ENCODE data around the gene DGCR8.

Gene DGCR8

DNA sequence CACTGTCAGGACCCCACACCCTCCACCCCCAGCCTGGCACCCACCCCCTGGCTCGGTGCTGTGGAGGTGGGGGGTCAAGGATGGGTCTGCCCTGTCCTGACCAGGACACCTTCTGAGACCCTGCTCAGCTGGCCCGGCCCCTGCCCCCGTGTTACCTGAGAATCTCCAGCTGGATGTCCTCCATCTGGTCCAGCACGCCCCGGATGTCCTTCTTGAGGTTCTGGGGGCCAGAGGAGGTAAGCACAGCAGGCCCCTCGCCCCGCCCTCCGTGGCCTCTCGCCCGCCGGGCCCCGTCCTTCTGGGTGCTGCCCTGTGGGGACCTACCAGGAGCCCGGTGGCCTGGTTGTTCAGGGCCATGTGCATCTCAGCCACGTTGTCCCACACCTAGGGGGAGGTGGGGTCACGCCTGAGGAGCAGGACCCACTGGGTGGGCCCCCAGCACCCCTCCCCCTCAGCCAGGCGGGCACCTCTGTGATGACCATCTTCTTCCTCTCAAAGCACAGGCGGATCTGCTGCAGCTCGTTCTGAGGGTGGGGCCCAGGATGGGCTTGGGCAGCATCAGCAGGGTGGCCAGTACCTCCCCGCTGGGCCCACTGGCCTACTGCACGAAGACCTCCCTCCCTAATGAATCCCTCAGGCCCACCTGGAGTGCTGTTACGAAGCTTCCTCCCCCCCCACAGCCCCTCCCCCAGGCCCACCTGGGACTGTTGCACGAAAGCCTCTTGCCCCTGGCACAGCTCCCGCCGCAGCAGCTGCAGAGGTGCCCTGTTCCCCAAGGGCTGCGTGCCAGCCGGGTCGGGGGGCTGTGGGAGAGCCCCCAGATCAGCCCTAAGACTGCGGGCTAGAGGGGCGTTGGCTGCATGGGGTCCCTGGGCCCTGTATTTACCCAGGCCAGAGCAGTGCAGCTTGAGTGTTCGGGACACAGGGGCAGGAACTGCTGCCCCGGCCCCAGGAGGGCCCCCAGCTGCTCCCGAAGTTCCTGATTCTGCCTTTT is 69.5 kb downstream of the DGCR8 start:
- H3K27me3 ChIP-seq (ENCODE audit: control insufficient read depth in 3 of 3, insufficient read depth in 3 of 3, low read depth in 1 of 3, low read length in 3 of 3) = no peaks in the 10 kb centered on the region
- no peak overlapping the region for H2BK5ac ChIP-seq (ENCODE audit: low read length)
- no peaks in the 10 kb centered on the region for H3K36me3 ChIP-seq (replicated peaks in 1 of 2; ENCODE audit: control insufficient read depth in 2 of 2, insufficient read depth in 2 of 2, low read length in 2 of 2)
- no peak overlapping the region for H3K4me2 ChIP-seq (ENCODE audit: insufficient read depth, low read length, poor library complexity, severe bottlenecking)
- H4K8ac ChIP-seq (ENCODE audit: low read depth, low read length) = no peak overlapping the region
- H3K14ac ChIP-seq (ENCODE audit: low read length) = peak overlapping the region; percentile 82
- H3K18ac ChIP-seq (ENCODE audit: low read length) = no peak overlapping the region
- H2AFZ ChIP-seq (ENCODE audit: low read length) = no peak overlapping the region
- H3K4me3 ChIP-seq (ENCODE audit: low read length in 2 of 2) = no peak overlapping the region
- no peak overlapping the region for H2AK5ac ChIP-seq (ENCODE audit: low read depth, low read length)
- peak overlapping the region; percentile 73 for H3K23ac ChIP-seq (ENCODE audit: low read depth, low read length, poor library complexity)
- H3K4ac ChIP-seq (ENCODE audit: low read length) = no peak overlapping the region
- peaks cover 8 to 11% of the 10 kb centered on the region in 2 donors for H3K4me1 ChIP-seq (ENCODE audit: control insufficient read depth in 2 of 2, insufficient read depth in 1 of 2, low read depth in 1 of 2, low read length in 2 of 2)
- no peak overlapping the region for H2BK15ac ChIP-seq (ENCODE audit: low read length)
- H3K27ac ChIP-seq (replicated peaks; ENCODE audit: low read length) = no peak overlapping the region
- no peak for DNase-seq (ENCODE audit: low spot score)
- no peaks in the 10 kb centered on the region for H3K79me1 ChIP-seq (ENCODE audit: low read depth, low read length)
- H2BK120ac ChIP-seq (ENCODE audit: low read depth, low read length) = no peak overlapping the region
- WGBS, 2 donors (ENCODE audit: extremely low coverage in 2 of 2, insufficient read length in 2 of 2, insufficient replicate concordance in 1 of 2) = no CpG with 5 or more reads among the region's 32 CpGs
- no peak overlapping the region for H2BK12ac ChIP-seq (ENCODE audit: low read length)
- no peak overlapping the region for H4K91ac ChIP-seq (ENCODE audit: low read depth, low read length, poor library complexity)
- no peaks in the 10 kb centered on the region for H3K9me3 ChIP-seq (replicated peaks in 1 of 2; ENCODE audit: control insufficient read depth in 2 of 2, insufficient read depth in 1 of 2, low read depth in 1 of 2, low read length in 2 of 2)
- H3K9ac ChIP-seq (ENCODE audit: low read depth, low read length, poor library complexity) = no peak overlapping the region

DNA sequence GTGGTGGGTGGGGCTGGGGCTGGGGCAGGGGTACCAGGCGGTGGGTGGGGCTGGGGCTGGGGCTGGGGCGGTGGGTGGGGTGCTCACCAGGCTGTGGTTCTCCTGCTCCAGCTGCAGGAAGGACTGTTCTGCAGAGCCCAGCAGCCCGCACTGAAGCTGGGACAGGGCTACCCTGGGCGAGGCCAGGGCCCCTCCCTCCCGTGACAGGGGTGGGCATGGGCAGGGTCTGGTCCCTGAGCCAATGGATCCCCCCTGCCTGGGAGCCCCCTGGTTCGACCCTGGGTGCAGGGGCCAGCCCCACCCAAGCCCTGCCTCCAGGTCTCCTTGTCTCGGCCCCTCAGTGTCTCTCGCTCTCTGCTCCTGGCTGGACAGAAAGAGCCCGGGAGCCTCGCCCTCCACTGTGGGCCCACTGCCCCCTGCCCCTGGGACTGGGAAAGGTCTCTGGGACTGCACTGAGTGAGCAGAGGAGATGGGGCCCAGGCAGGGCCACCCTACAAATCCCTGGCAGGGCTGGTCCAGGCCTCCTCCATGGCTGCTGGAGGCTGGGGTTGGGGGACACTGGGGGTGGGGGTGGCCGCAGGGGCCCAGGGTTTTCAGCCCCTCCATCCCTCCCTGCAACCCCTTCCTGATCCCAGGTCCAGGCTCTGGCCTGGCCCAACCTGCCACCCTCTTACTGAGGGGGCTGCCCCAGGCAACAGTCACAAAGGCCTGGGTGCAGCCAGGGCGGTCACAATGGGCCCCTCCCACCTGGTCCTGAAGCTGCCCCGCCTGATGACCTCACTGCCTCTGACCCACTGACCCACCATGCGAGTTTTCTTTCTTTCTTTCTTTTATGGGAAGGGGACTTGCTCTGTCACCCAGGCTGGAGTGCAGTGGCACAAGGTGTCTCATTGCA is 70.6 kb downstream of the DGCR8 start, which contains the start of gene CCDC188:
Gene CCDC188, minus strand, starts transcription at position 675 of the 895 bp plus-strand sequence. Its CDS starts 69 bp downstream, at position 606.
- Histone ChIP-seq H4K91ac (ENCODE audit: low read depth, low read length, poor library complexity) (no peak within 1 kb of the TSS), H3K79me1 (ENCODE audit: low read depth, low read length) (no peaks in the 10 kb centered on the region), H3K27ac (replicated peaks; ENCODE audit: low read length) (no peak within 1 kb of the TSS), H3K14ac (ENCODE audit: low read length) (no peak within 1 kb of the TSS), H2BK15ac (ENCODE audit: low read length) (no peak within 1 kb of the TSS), H3K4ac (ENCODE audit: low read length) (no peak within 1 kb of the TSS), H3K4me3 (ENCODE audit: low read length in 2 of 2) (no peak within 1 kb of the TSS), H3K9me3 (replicated peaks in 1 of 2; ENCODE audit: control insufficient read depth in 2 of 2, insufficient read depth in 1 of 2, low read depth in 1 of 2, low read length in 2 of 2) (no peaks in the 10 kb centered on the region), H2AK5ac (ENCODE audit: low read depth, low read length) (peak within 1 kb of the TSS; percentile 75), H3K18ac (ENCODE audit: low read length) (no peak within 1 kb of the TSS), H3K36me3 (replicated peaks in 1 of 2; ENCODE audit: control insufficient read depth in 2 of 2, insufficient read depth in 2 of 2, low read length in 2 of 2) (no peaks in the 10 kb centered on the region), H3K9ac (ENCODE audit: low read depth, low read length, poor library complexity) (no peak within 1 kb of the TSS), H2BK12ac (ENCODE audit: low read length) (no peak within 1 kb of the TSS), H4K8ac (ENCODE audit: low read depth, low read length) (no peak within 1 kb of the TSS), H2AFZ (ENCODE audit: low read length) (no peak within 1 kb of the TSS), H3K4me2 (ENCODE audit: insufficient read depth, low read length, poor library complexity, severe bottlenecking) (no peak within 1 kb of the TSS), H3K27me3 (ENCODE audit: control insufficient read depth in 3 of 3, insufficient read depth in 3 of 3, low read depth in 1 of 3, low read length in 3 of 3) (no peaks in the 10 kb centered on the region), H2BK5ac (ENCODE audit: low read length) (no peak within 1 kb of the TSS), H2BK120ac (ENCODE audit: low read depth, low read length) (no peak within 1 kb of the TSS), H3K4me1 (ENCODE audit: control insufficient read depth in 2 of 2, insufficient read depth in 1 of 2, low read depth in 1 of 2, low read length in 2 of 2) (peaks cover 11 to 19% of the 10 kb centered on the region in 2 donors), H3K23ac (ENCODE audit: low read depth, low read length, poor library complexity) (peak within 1 kb of the TSS; percentile 73)
- DNase-seq (ENCODE audit: low spot score) = no peak
- WGBS, 2 donors (ENCODE audit: extremely low coverage in 2 of 2, insufficient read length in 2 of 2, insufficient replicate concordance in 1 of 2) = no CpG with 5 or more reads among the region's 14 CpGs

DNA sequence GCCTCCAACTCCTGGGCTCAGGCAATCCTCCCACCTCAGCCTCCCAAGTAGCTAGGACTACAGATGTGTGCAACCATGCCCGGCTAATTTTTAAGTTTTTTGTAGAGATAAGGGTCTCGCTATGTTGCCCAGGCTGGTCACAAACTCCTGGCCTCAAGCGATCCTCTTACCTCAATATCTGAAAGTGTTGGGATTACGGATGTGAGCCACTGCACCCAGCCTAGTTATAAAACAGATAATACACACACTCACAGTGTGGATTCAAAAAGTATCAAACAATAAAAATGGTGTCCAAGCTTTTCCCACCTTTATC is 71.2 kb downstream of the DGCR8 start:
- peaks cover 11 to 25% of the 10 kb centered on the region in 2 donors for H3K4me1 ChIP-seq (ENCODE audit: control insufficient read depth in 2 of 2, insufficient read depth in 1 of 2, low read depth in 1 of 2, low read length in 2 of 2)

More for the DNA sequence above, 71.2 kb downstream of the DGCR8 start:
- Histone ChIP-seq H2BK15ac (ENCODE audit: low read length) (no peak overlapping the region), H3K79me1 (ENCODE audit: low read depth, low read length) (no peaks in the 10 kb centered on the region), H2BK5ac (ENCODE audit: low read length) (no peak overlapping the region), H2BK120ac (ENCODE audit: low read depth, low read length) (no peak overlapping the region), H3K36me3 (replicated peaks in 1 of 2; ENCODE audit: control insufficient read depth in 2 of 2, insufficient read depth in 2 of 2, low read length in 2 of 2) (no peaks in the 10 kb centered on the region), H3K14ac (ENCODE audit: low read length) (no peak overlapping the region), H3K23ac (ENCODE audit: low read depth, low read length, poor library complexity) (no peak overlapping the region), H4K8ac (ENCODE audit: low read depth, low read length) (no peak overlapping the region), H3K18ac (ENCODE audit: low read length) (no peak overlapping the region), H3K9me3 (replicated peaks in 1 of 2; ENCODE audit: control insufficient read depth in 2 of 2, insufficient read depth in 1 of 2, low read depth in 1 of 2, low read length in 2 of 2) (no peaks in the 10 kb centered on the region), H3K27ac (replicated peaks; ENCODE audit: low read length) (no peak overlapping the region), H3K4ac (ENCODE audit: low read length) (no peak overlapping the region), H3K4me2 (ENCODE audit: insufficient read depth, low read length, poor library complexity, severe bottlenecking) (no peak overlapping the region), H2AFZ (ENCODE audit: low read length) (no peak overlapping the region), H2BK12ac (ENCODE audit: low read length) (no peak overlapping the region), H3K9ac (ENCODE audit: low read depth, low read length, poor library complexity) (no peak overlapping the region), H3K27me3 (ENCODE audit: control insufficient read depth in 3 of 3, insufficient read depth in 3 of 3, low read depth in 1 of 3, low read length in 3 of 3) (no peaks in the 10 kb centered on the region), H4K91ac (ENCODE audit: low read depth, low read length, poor library complexity) (no peak overlapping the region), H3K4me3 (ENCODE audit: low read length in 2 of 2) (no peak overlapping the region), H2AK5ac (ENCODE audit: low read depth, low read length) (peak overlapping the region; percentile 75)
- WGBS, 2 donors (ENCODE audit: extremely low coverage in 2 of 2, insufficient read length in 2 of 2, insufficient replicate concordance in 1 of 2) = no CpG with 5 or more reads among the region's 4 CpGs
- DNase-seq (ENCODE audit: low spot score) = no peak

All from neuronal stem cell (in vitro differentiated cells).